Fibroblast of lung (primary cell): ENCODE data around the gene RFK. TPM values are rescaled to one million over a fixed set of nuclear protein-coding genes. Genes with fewer than 3 reads are reported as not detected.

Experiments used
- DNase-seq, 2 donors: peaks; one replicate each; pipeline versions ENCODE4 v3.0.0 to v3.0.0-alpha.2; 2010; ENCODE audit warnings: low read depth in 2 of 2
- H2AFZ ChIP-seq: 2 replicates; pipeline ENCODE4 v1.5.1; 2012; ENCODE audit warnings: low read length, control low read depth, inconsistent platforms
- H3K27ac ChIP-seq: 2 replicates; pipeline ENCODE4 v1.5.1; 2011; ENCODE audit warnings: low read length, control low read depth; ENCODE audit not compliant: insufficient read depth
- H3K27me3 ChIP-seq: 2 replicates; pipeline ENCODE4 v1.5.1; 2011; ENCODE audit warnings: mild to moderate bottlenecking, low read length; ENCODE audit not compliant: control insufficient read depth, insufficient read depth
- H3K36me3 ChIP-seq: 2 replicates; pipeline ENCODE4 v1.5.1; 2011; ENCODE audit warnings: low read length; ENCODE audit not compliant: control insufficient read depth, insufficient read depth
- H3K4me1 ChIP-seq: 2 replicates; pipeline ENCODE4 v1.5.1; 2011; ENCODE audit warnings: low read length; ENCODE audit not compliant: control insufficient read depth, insufficient read depth; ENCODE audit errors: extremely low read depth
- H3K4me2 ChIP-seq: 2 replicates; pipeline ENCODE4 v1.5.1; 2011; ENCODE audit warnings: low read length, control low read depth; ENCODE audit not compliant: insufficient read depth; ENCODE audit errors: extremely low read depth
- H3K4me3 ChIP-seq, 4 experiments: fragments of 200-600 bp in 1 of 4; sonication (generic) in 1 of 4; replicated peaks in 1 of 4; 2 replicates each; pipeline ENCODE4 v1.5.1; 2011 to 2016; ENCODE audit warnings: low read length in 4 of 4, low read depth in 3 of 4, mild to moderate bottlenecking in 3 of 4, control low read depth in 2 of 4, inconsistent platforms in 1 of 4, mixed read lengths in 1 of 4; ENCODE audit not compliant: insufficient read depth in 1 of 4; ENCODE audit errors: control extremely low read depth in 1 of 4
- H3K79me2 ChIP-seq: 2 replicates; pipeline ENCODE4 v1.5.1; 2012; ENCODE audit warnings: mild to moderate bottlenecking, low read length, inconsistent platforms; ENCODE audit not compliant: control insufficient read depth, insufficient read depth
- H3K9ac ChIP-seq: 2 replicates; pipeline ENCODE4 v1.5.1; 2011; ENCODE audit warnings: mild to moderate bottlenecking, low read length, control low read depth; ENCODE audit not compliant: insufficient read depth
- H3K9me3 ChIP-seq: 2 replicates; pipeline ENCODE4 v1.5.1; 2012; ENCODE audit warnings: low read depth, low read length; ENCODE audit not compliant: control insufficient read depth, insufficient read depth
- H4K20me1 ChIP-seq: 2 replicates; pipeline ENCODE4 v1.5.1; 2011; ENCODE audit warnings: low read length; ENCODE audit not compliant: control insufficient read depth, insufficient read depth; ENCODE audit errors: extremely low read depth
- EZH2 ChIP-seq: IDR thresholded peaks from 2 replicates; pipeline ENCODE4 v1.5.1; 2012; ENCODE audit warnings: low read length, control low read depth, mild to moderate bottlenecking; ENCODE audit errors: missing control alignments
- polyA plus RNA-seq, 2 donors: library from polyadenylated mRNA; depleted of rRNA in 1 of 2; stranded (reverse) in 1 of 2; unstranded in 1 of 2; fragments of >200 nt; gene quantifications; 2 replicates each; pipeline ENCODE4 v1.2.1, GENCODE V29; 2011 to 2012; ENCODE audit warnings: missing spikeins in 1 of 2
- total RNA-seq: library from RNA; depleted of rRNA; stranded (reverse); fragments of >200 nt; gene quantifications from 2 replicates; pipeline ENCODE4 v1.2.1, GENCODE V29; 2014
- TF ChIP-seq, protein P1 (sequence below), 2 donors: IDR thresholded peaks in 1 of 2; conservative IDR thresholded peaks in 1 of 2; 1 replicate in 1 of 2; 2 replicates in 1 of 2; pipeline ENCODE4 v1.5.1; 2011 to 2012; ENCODE audit warnings: low read length in 2 of 2, control low read depth in 1 of 2, inconsistent platforms in 1 of 2, low read depth in 1 of 2, mild to moderate bottlenecking in 1 of 2

The RFK gene
- total and polyA plus RNA-seq, 2 donors (not counting 1 experiment from before 2014, with no cell fraction given): 22.8 to 27.5 TPM

DNA sequence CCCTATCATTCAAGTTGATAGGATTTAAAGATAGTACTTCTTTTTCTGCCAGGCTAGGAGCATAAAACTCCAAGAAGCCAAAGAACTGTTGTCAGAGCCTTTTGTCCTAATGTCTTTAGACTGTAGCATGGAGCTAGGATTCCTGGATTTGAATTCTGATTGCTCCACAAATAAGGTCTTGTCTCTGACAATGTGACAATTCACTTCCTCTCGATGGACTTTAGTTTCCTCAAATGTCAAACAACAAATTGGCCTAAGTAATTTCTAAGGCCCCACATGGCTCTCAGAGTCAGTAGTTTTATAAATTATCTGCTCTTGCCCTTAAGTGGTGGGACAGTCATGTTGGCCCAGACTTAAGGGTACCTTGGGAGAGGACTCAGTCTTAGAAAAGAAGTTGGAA is 36.7 kb downstream of the RFK start:
- H3K79me2 ChIP-seq: no peaks in the 10 kb centered on the region
- no peaks in the 10 kb centered on the region for H3K9me3 ChIP-seq
- no peak for DNase-seq
- H3K9ac ChIP-seq: no peak overlapping the region
- no peak overlapping the region for H3K27ac ChIP-seq
- H4K20me1 ChIP-seq: no peaks in the 10 kb centered on the region
- H2AFZ ChIP-seq: no peak overlapping the region
- H3K4me1 ChIP-seq: no peaks in the 10 kb centered on the region
- TF ChIP-seq, protein P1, sequence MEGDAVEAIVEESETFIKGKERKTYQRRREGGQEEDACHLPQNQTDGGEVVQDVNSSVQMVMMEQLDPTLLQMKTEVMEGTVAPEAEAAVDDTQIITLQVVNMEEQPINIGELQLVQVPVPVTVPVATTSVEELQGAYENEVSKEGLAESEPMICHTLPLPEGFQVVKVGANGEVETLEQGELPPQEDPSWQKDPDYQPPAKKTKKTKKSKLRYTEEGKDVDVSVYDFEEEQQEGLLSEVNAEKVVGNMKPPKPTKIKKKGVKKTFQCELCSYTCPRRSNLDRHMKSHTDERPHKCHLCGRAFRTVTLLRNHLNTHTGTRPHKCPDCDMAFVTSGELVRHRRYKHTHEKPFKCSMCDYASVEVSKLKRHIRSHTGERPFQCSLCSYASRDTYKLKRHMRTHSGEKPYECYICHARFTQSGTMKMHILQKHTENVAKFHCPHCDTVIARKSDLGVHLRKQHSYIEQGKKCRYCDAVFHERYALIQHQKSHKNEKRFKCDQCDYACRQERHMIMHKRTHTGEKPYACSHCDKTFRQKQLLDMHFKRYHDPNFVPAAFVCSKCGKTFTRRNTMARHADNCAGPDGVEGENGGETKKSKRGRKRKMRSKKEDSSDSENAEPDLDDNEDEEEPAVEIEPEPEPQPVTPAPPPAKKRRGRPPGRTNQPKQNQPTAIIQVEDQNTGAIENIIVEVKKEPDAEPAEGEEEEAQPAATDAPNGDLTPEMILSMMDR (conservative IDR thresholded peaks at IDR 0.05 in 1 of 2, IDR thresholded peaks at IDR 0.05 in 1 of 2; ENCODE audit: low read depth in 1 of 2, low read length in 2 of 2): no peak
- no peak for TF ChIP-seq EZH2
- H3K4me2 ChIP-seq: no peak overlapping the region
- H3K4me3 ChIP-seq: no peak overlapping the region
- H3K36me3 ChIP-seq: no peaks in the 10 kb centered on the region
- H3K27me3 ChIP-seq: peaks cover 7% of the 10 kb centered on the region

DNA sequence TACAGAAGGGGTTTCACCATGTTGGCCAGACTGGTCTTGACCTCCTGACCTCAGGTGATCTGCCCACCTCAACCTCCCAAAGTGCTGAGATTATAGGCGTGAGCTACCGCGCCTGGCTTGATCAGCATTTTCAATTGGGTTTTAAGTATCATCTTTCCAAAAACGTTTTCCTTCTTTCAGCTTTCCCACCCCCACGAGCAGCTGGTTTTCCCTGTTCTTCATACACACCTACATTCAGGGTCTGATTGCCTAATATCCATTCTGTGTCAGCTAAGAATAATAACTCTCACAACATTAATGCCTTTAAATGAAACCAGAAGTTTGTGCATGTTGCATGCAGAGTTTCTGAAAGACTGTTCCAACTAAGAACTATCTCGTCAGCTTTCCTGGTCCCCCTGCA is 38.3 kb downstream of the RFK start:
- Histone ChIP-seq H3K27ac (no peak overlapping the region), H4K20me1 (no peaks in the 10 kb centered on the region), H3K9ac (no peak overlapping the region), H3K36me3 (no peaks in the 10 kb centered on the region), H3K4me1 (no peaks in the 10 kb centered on the region), H3K4me3 (no peak overlapping the region), H3K79me2 (no peaks in the 10 kb centered on the region), H3K4me2 (no peak overlapping the region), H3K9me3 (no peaks in the 10 kb centered on the region), H2AFZ (no peak overlapping the region), H3K27me3 (peaks cover 7% of the 10 kb centered on the region)
- DNase-seq: no peak
- no peak for TF ChIP-seq EZH2
- TF ChIP-seq, protein P1 (conservative IDR thresholded peaks at IDR 0.05 in 1 of 2, IDR thresholded peaks at IDR 0.05 in 1 of 2; ENCODE audit: low read depth in 1 of 2, low read length in 2 of 2): no peak

DNA sequence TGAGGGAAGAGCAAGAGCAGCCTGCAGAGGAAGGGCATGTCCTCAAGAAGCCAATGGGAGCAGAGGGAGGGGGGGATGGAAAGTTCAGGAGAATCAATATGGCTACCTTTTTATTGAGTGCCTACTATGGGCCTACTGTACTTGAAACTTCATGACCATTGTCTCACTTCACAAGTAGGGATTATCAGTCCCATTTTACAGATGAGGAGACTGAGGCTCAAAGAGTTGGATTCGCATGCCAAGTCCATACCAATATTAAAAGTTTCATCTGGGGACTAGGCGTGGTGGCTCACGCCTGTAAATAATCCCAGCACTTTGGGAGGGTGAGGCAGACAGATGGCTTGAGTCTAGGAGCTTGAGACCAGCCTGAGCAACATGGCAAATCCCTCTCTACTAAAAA is 40.0 kb downstream of the RFK start:
- no peak overlapping the region for H3K4me2 ChIP-seq
- H3K27me3 ChIP-seq: peaks cover 7% of the 10 kb centered on the region
- H3K9ac ChIP-seq: no peak overlapping the region
- no peaks in the 10 kb centered on the region for H3K79me2 ChIP-seq
- no peaks in the 10 kb centered on the region for H3K9me3 ChIP-seq
- TF ChIP-seq EZH2: no peak
- TF ChIP-seq, protein P1 (conservative IDR thresholded peaks at IDR 0.05 in 1 of 2, IDR thresholded peaks at IDR 0.05 in 1 of 2; ENCODE audit: low read depth in 1 of 2, low read length in 2 of 2): no peak
- no peak for DNase-seq
- no peaks in the 10 kb centered on the region for H4K20me1 ChIP-seq
- no peaks in the 10 kb centered on the region for H3K4me1 ChIP-seq
- H2AFZ ChIP-seq: no peak overlapping the region
- H3K27ac ChIP-seq: no peak overlapping the region
- no peaks in the 10 kb centered on the region for H3K36me3 ChIP-seq
- H3K4me3 ChIP-seq: no peak overlapping the region
